ENCODE results near the gene HAT1. TPM values are rescaled to one million over a fixed set of nuclear protein-coding genes. Genes with fewer than 3 reads are reported as not detected.
A peak's percentile ranks its signal among the peaks of the same experiment; 100 is the strongest.

The HAT1 gene
- 74.6 and 77.1 TPM in 2 replicates for total RNA-seq

- intact Hi-C loops (cut with micrococcal nuclease), result loop anchor here (1.0 to 10.0 kb wide), 7 partner anchors 28 to 1558 kb away; partner anchors contain the start of gene SLC25A12
- Mint-ChIP-seq H3K27ac (peak within 1 kb of the TSS; percentile 95), H3K4me1 (peaks cover 28% of the 10 kb centered on the region), H3K36me3 (ENCODE audit: low read depth) (peaks cover 20% of the 10 kb centered on the region), H3K27me3 (no peaks in the 10 kb centered on the region), H3K4me3 (peak within 1 kb of the TSS; percentile 99), H3K9me3 (no peaks in the 10 kb centered on the region)
- DNase-seq, result peak; percentile 99
These were observed at the start of gene HAT1 for GRCh38 chr2:171922230-171923022. Gene HAT1, plus strand, starts transcription at chr2:171922461. Its CDS starts 40 bp downstream, at chr2:171922501.

- Mint-ChIP-seq H3K27me3 (no peaks in the 10 kb centered on the region), H3K4me3 (no peak overlapping the region), H3K4me1 (peaks cover 16% of the 10 kb centered on the region), H3K27ac (no peak overlapping the region), H3K36me3 (ENCODE audit: low read depth) (peaks cover 37% of the 10 kb centered on the region), H3K9me3 (no peaks in the 10 kb centered on the region)
- intact Hi-C loops (cut with micrococcal nuclease), result no loop called here
- no peak for DNase-seq
These were observed 47.7 kb upstream of the HAT1 start for GRCh38 chr2:171874517-171874916.

- Mint-ChIP-seq H3K36me3 (ENCODE audit: low read depth) (peaks cover 38% of the 10 kb centered on the region), H3K9me3 (no peaks in the 10 kb centered on the region), H3K4me3 (no peak overlapping the region), H3K4me1 (peaks cover 16% of the 10 kb centered on the region), H3K27ac (no peak overlapping the region), H3K27me3 (no peaks in the 10 kb centered on the region)
- DNase-seq, result peak; percentile 42
- intact Hi-C loops (cut with micrococcal nuclease), result no loop called here
These were observed 47.3 kb upstream of the HAT1 start for GRCh38 chr2:171874963-171875362.

DNA sequence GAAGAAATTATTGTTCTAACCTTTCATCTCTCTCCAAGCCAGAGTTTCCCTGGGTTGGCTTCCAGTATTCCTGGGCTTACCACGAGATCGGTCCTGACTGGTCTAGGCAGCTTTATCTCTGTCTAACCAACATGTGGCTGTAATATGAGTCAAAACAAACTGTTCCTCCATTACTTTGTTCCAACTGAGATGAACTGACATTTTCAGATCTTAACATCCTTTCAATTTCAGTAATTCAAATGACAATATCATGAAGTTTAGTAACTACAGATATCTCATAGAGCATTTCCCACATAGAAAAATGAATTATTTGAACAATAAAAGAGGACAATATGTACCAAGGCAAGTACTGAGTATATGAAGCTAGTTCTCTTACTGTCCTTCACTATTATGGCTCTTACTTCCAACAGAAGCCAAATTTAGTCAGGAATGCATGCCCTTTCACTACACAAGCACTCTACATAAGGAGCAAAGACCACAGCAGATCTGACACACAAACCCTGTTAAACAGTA lies 43.7 kb upstream of the HAT1 start:
- intact Hi-C loops (cut with micrococcal nuclease), result no loop called here
- DNase-seq, result no peak
- peaks cover 29% of the 10 kb centered on the region for H3K4me1 Mint-ChIP-seq
- peak overlapping the region; percentile 5 for H3K4me3 Mint-ChIP-seq
- H3K27me3 Mint-ChIP-seq, result no peaks in the 10 kb centered on the region
- no peaks in the 10 kb centered on the region for H3K9me3 Mint-ChIP-seq
- H3K36me3 Mint-ChIP-seq (ENCODE audit: low read depth), result peaks cover 28% of the 10 kb centered on the region
- H3K27ac Mint-ChIP-seq, result peak overlapping the region; percentile 64

DNA sequence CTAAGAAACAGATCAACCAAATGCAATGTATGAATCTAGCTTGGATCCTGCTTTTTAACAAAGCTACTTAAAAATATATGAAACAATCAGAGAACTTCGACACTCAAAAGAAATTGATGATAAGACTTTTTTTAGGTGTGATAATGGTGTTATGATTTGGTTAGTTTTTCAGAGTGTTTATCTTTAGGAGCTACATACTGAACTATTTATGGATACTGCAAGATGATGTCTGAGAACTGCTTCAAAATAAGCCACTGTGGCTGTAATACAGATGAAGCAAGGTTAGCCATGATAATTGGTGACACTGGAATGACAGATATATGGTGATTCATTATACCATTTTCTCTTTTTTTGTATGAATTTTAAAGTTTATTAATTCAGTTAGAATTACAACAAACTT lies 42.4 kb upstream of the HAT1 start:
- H3K4me3 Mint-ChIP-seq, result no peak overlapping the region
- H3K4me1 Mint-ChIP-seq, result peaks cover 31% of the 10 kb centered on the region
- intact Hi-C loops (cut with micrococcal nuclease), result no loop called here
- no peaks in the 10 kb centered on the region for H3K27me3 Mint-ChIP-seq
- no peak for DNase-seq
- H3K9me3 Mint-ChIP-seq, result no peaks in the 10 kb centered on the region
- H3K36me3 Mint-ChIP-seq (ENCODE audit: low read depth), result peaks cover 25% of the 10 kb centered on the region
- no peak overlapping the region for H3K27ac Mint-ChIP-seq

- no peaks in the 10 kb centered on the region for H3K9me3 Mint-ChIP-seq
- peaks cover 19% of the 10 kb centered on the region for H3K36me3 Mint-ChIP-seq (ENCODE audit: low read depth)
- intact Hi-C loops (cut with micrococcal nuclease), result no loop called here
- H3K4me3 Mint-ChIP-seq, result no peak overlapping the region
- H3K4me1 Mint-ChIP-seq, result peaks cover 28% of the 10 kb centered on the region
- H3K27me3 Mint-ChIP-seq, result no peaks in the 10 kb centered on the region
- no peak overlapping the region for H3K27ac Mint-ChIP-seq
- DNase-seq, result no peak
These were observed 41.5 kb upstream of the HAT1 start for GRCh38 chr2:171880774-171881173.

DNA sequence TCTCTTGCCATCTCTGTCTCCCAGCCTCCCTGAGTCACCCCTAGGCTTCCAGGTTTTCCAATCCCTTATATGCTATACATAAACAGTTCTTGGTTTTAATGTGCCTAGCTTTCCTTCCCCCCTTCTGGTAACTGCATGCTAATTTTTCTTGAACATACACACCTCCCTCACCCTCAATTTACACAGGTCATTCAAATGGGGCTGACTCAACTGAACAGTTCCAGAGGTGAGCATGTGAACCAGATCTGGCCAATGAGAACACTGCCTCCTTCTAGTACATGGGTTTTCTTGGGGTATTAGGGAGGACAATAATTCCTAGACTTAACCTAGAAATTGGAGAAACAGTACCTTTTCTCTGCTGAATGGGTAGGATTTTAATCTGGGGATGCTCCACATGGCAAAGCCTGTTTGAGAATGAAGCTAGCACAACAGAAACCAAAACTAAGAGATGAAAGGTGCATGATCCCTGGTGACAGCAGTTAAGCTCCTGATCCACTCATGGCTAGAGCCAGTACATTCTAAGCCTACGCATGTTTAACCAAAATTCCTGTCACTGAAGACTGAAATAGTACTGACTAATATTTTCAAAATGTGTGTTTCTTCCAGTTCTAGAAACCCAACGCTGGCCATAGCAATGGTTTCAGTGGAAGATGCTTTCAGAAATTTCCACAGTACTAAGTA lies 40.0 kb upstream of the HAT1 start:
- Mint-ChIP-seq H3K4me1 (peaks cover 28% of the 10 kb centered on the region), H3K9me3 (no peaks in the 10 kb centered on the region), H3K27me3 (no peaks in the 10 kb centered on the region), H3K36me3 (ENCODE audit: low read depth) (peaks cover 23% of the 10 kb centered on the region), H3K4me3 (peak overlapping the region; percentile 46), H3K27ac (peak overlapping the region; percentile 75)
- intact Hi-C loops (cut with micrococcal nuclease), result loop anchor here (1.0 kb wide), 1 partner anchor 11 kb away; no protein-coding TSS in a partner anchor
- peak; percentile 59 for DNase-seq

GRCh38 chr2:171883275-171883893 lies 38.9 kb upstream of the HAT1 start:
- peaks cover 29% of the 10 kb centered on the region for H3K4me1 Mint-ChIP-seq
- H3K27ac Mint-ChIP-seq, result peak overlapping the region; percentile 72
- peaks cover 28% of the 10 kb centered on the region for H3K36me3 Mint-ChIP-seq (ENCODE audit: low read depth)
- H3K9me3 Mint-ChIP-seq, result no peaks in the 10 kb centered on the region
- intact Hi-C loops (cut with micrococcal nuclease), result no loop called here
- no peaks in the 10 kb centered on the region for H3K27me3 Mint-ChIP-seq
- no peak overlapping the region for H3K4me3 Mint-ChIP-seq
- no peak for DNase-seq

DNA sequence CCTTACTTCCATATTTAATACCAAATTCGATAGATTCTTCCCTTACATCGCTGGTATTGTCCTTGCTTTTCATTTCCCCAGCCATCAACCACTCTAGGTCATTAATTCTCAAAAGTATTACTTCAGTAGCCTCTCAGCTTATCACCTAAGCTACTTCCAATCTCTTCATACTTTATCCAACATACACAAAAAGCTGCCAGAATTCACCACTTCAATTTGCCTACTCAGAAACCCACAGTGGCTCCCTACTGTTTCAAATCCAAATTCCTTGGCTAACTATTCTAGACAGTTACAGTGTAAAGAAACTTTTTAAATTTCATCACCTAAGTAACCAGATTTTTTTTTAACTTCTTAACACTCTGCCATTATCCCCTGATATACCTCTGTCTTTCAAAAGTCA lies 32.9 kb upstream of the HAT1 start:
- Mint-ChIP-seq H3K36me3 (ENCODE audit: low read depth) (peaks cover 44% of the 10 kb centered on the region), H3K9me3 (no peaks in the 10 kb centered on the region), H3K4me3 (no peak overlapping the region), H3K27ac (no peak overlapping the region), H3K4me1 (peaks cover 41% of the 10 kb centered on the region), H3K27me3 (no peaks in the 10 kb centered on the region)
- no peak for DNase-seq
- intact Hi-C loops (cut with micrococcal nuclease), result no loop called here

GRCh38 chr2:171889808-171890207 lies 32.5 kb upstream of the HAT1 start:
- no peak overlapping the region for H3K27ac Mint-ChIP-seq
- intact Hi-C loops (cut with micrococcal nuclease), result loop anchor here (5.0 to 10.0 kb wide), 2 partner anchors 203 to 665 kb away; partner anchors contain the start of genes DYNC1I2 and PDK1
- H3K4me1 Mint-ChIP-seq, result peaks cover 46% of the 10 kb centered on the region
- H3K9me3 Mint-ChIP-seq, result no peaks in the 10 kb centered on the region
- H3K4me3 Mint-ChIP-seq, result no peak overlapping the region
- H3K27me3 Mint-ChIP-seq, result no peaks in the 10 kb centered on the region
- no peak for DNase-seq
- H3K36me3 Mint-ChIP-seq (ENCODE audit: low read depth), result peaks cover 43% of the 10 kb centered on the region

- peaks cover 42% of the 10 kb centered on the region for H3K4me1 Mint-ChIP-seq
These were observed 29.0 kb upstream of the HAT1 start for GRCh38 chr2:171893196-171893823.

DNA sequence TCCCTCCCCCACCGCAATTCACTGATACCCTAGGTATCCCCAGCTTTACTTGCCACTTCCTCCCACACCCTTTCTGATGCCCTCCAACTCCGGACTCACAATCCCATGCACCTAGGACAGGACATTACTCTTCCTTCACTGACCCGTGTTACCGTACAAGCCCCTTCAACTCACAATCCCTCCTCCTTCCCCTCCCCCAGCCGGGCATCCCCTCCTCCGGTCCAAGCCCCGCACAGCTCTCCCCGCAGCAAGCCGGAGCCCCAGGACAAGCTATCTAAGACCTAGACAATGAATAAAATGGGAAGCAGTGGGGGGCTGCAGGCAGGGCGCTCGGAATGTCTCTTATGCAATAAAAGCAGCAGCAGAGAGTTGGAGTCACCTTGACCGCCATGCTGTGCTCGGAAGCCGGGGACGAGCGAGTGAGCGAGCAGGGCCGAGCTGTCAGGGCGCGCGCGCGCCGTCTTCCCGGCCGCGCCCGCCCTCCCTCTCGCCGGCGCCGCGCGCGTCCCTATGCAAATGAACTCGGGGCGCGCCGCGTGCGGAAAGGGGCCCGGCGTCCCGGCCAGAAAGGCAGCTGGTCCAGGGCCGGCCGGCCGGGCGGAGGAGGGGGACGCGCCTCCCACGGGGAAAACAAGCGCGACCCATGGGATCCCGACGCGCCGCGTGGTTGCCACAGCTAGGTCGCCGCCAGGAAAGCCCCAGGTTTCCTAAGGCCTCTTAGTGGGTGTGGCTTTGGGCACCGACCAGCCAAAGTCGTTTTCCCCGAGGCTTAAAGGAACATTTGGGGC lies 28.2 kb upstream of the HAT1 start, which contains the start of gene SLC25A12:
TSS of gene SLC25A12 (minus strand) at position 421 of the 788 bp plus-strand sequence. CDS start at position 391, 30 bp downstream.
- peak; percentile 94 for DNase-seq
- Mint-ChIP-seq H3K4me3 (peak within 1 kb of the TSS; percentile 95), H3K4me1 (peaks cover 40% of the 10 kb centered on the region), H3K27ac (peak within 1 kb of the TSS; percentile 92), H3K27me3 (peaks cover 2% of the 10 kb centered on the region), H3K36me3 (ENCODE audit: low read depth) (peaks cover 29% of the 10 kb centered on the region), H3K9me3 (peaks cover 5% of the 10 kb centered on the region)
- intact Hi-C loops (cut with micrococcal nuclease), result loop anchor here (1.0 to 10.0 kb wide), 5 partner anchors 12 to 661 kb away; partner anchors contain the start of genes DYNC1I2, HAT1, METAP1D and PDK1

More at GRCh38 chr2:171893196-171893823, 29.0 kb upstream of the HAT1 start:
- Mint-ChIP-seq H3K9me3 (peaks cover 5% of the 10 kb centered on the region), H3K36me3 (ENCODE audit: low read depth) (peaks cover 31% of the 10 kb centered on the region), H3K4me3 (peak overlapping the region; percentile 95), H3K27me3 (peaks cover 2% of the 10 kb centered on the region), H3K27ac (peak overlapping the region; percentile 92)
- intact Hi-C loops (cut with micrococcal nuclease), result loop anchor here (1.0 to 10.0 kb wide), 3 partner anchors 11 to 661 kb away; partner anchors contain the start of genes DYNC1I2 and PDK1
- no peak for DNase-seq

Measured in activated CD4-positive, alpha-beta T cell treated with anti-CD3 and anti-CD28 coated beads, Interleukin-2, amount 10 ng/mL, durations not matched to agents 24 days and 14 days (primary cell).